KMS-11 (cell line): ENCODE measurements around the gene GSS.

Experiments
- H2AFZ ChIP-seq: fragments of 200-600 bp; sonication (generic); 2 replicates; pipeline ENCODE4 v1.6.1; 2016; ENCODE audit warnings: antibody characterized with exemption, mixed run types, low read depth
- H3K27ac ChIP-seq: fragments of 200-600 bp; sonication (generic); 2 replicates; pipeline ENCODE4 v1.6.1; 2016; ENCODE audit warnings: mild to moderate bottlenecking, mixed run types
- H3K27me3 ChIP-seq: fragments of 200-600 bp; sonication (generic); 2 replicates; pipeline ENCODE4 v1.6.1; 2017; ENCODE audit warnings: mild to moderate bottlenecking, low read depth, mixed run types, moderate library complexity; ENCODE audit not compliant: insufficient read depth
- H3K36me3 ChIP-seq: fragments of 200-600 bp; sonication (generic); 2 replicates; pipeline ENCODE4 v1.6.1; 2017; ENCODE audit warnings: mild to moderate bottlenecking, mixed run types; ENCODE audit not compliant: insufficient read depth
- H3K4me1 ChIP-seq: fragments of 200-600 bp; sonication (generic); 2 replicates; pipeline ENCODE4 v1.6.1; 2016; ENCODE audit warnings: mild to moderate bottlenecking, low read depth, mixed run types; ENCODE audit not compliant: poor library complexity, severe bottlenecking
- H3K4me2 ChIP-seq: fragments of 200-600 bp; sonication (generic); 2 replicates; pipeline ENCODE4 v1.7.0; 2016; ENCODE audit warnings: mild to moderate bottlenecking, mixed run types
- H3K4me3 ChIP-seq: fragments of 200-600 bp; sonication (generic); IDR thresholded peaks from 2 replicates; pipeline ENCODE4 v1.6.1; 2017; ENCODE audit warnings: low read depth, low read length, mixed read lengths; ENCODE audit not compliant: insufficient read depth
- H3K79me2 ChIP-seq: fragments of 200-600 bp; sonication (generic); 2 replicates; pipeline ENCODE4 v1.6.1; 2016; ENCODE audit warnings: low read depth, mixed run types; ENCODE audit not compliant: insufficient read depth
- H3K9ac ChIP-seq: fragments of 200-600 bp; sonication (generic); 2 replicates; pipeline ENCODE4 v1.6.1; 2016; ENCODE audit warnings: mild to moderate bottlenecking, mixed run types
- H4K20me1 ChIP-seq: fragments of 200-600 bp; sonication (generic); 2 replicates; pipeline ENCODE4 v1.6.1; 2016; ENCODE audit warnings: mild to moderate bottlenecking, mixed run types; ENCODE audit not compliant: insufficient read depth
- TF ChIP-seq, protein P1 (sequence below): fragments of 200-600 bp; sonication (generic); conservative IDR thresholded peaks from 2 replicates; pipeline ENCODE4 v1.6.1; 2017; ENCODE audit warnings: low read depth, mild to moderate bottlenecking, antibody characterized with exemption, low read length, moderate library complexity, mixed read lengths

GSS gene

GRCh38 chr20:34896086-34896621 lies 59.5 kb downstream of the GSS start:
- H3K27ac ChIP-seq: no peak overlapping the region
- H3K4me3 ChIP-seq: no peak overlapping the region
- TF ChIP-seq, protein P1, sequence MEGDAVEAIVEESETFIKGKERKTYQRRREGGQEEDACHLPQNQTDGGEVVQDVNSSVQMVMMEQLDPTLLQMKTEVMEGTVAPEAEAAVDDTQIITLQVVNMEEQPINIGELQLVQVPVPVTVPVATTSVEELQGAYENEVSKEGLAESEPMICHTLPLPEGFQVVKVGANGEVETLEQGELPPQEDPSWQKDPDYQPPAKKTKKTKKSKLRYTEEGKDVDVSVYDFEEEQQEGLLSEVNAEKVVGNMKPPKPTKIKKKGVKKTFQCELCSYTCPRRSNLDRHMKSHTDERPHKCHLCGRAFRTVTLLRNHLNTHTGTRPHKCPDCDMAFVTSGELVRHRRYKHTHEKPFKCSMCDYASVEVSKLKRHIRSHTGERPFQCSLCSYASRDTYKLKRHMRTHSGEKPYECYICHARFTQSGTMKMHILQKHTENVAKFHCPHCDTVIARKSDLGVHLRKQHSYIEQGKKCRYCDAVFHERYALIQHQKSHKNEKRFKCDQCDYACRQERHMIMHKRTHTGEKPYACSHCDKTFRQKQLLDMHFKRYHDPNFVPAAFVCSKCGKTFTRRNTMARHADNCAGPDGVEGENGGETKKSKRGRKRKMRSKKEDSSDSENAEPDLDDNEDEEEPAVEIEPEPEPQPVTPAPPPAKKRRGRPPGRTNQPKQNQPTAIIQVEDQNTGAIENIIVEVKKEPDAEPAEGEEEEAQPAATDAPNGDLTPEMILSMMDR: no peak
- H3K4me1 ChIP-seq: no peaks in the 10 kb centered on the region
- no peak overlapping the region for H3K9ac ChIP-seq
- H4K20me1 ChIP-seq: no peaks in the 10 kb centered on the region
- no peaks in the 10 kb centered on the region for H3K27me3 ChIP-seq
- no peaks in the 10 kb centered on the region for H3K79me2 ChIP-seq
- H3K36me3 ChIP-seq: no peaks in the 10 kb centered on the region
- H3K4me2 ChIP-seq: no peak overlapping the region
- H2AFZ ChIP-seq: no peak overlapping the region

GRCh38 chr20:34895465-34895864 lies 60.1 kb downstream of the GSS start:
- TF ChIP-seq, protein P1: no peak
- no peak overlapping the region for H3K9ac ChIP-seq
- H3K27me3 ChIP-seq: no peaks in the 10 kb centered on the region
- no peak overlapping the region for H3K27ac ChIP-seq
- no peak overlapping the region for H3K4me2 ChIP-seq
- H3K79me2 ChIP-seq: no peaks in the 10 kb centered on the region
- no peaks in the 10 kb centered on the region for H3K36me3 ChIP-seq
- H3K4me1 ChIP-seq: no peaks in the 10 kb centered on the region
- no peak overlapping the region for H3K4me3 ChIP-seq
- no peak overlapping the region for H2AFZ ChIP-seq
- no peaks in the 10 kb centered on the region for H4K20me1 ChIP-seq

- no peak overlapping the region for H2AFZ ChIP-seq
- H4K20me1 ChIP-seq: no peaks in the 10 kb centered on the region
- H3K4me3 ChIP-seq: no peak overlapping the region
- no peak overlapping the region for H3K27ac ChIP-seq
- H3K9ac ChIP-seq: no peak overlapping the region
- no peaks in the 10 kb centered on the region for H3K36me3 ChIP-seq
- H3K4me1 ChIP-seq: no peaks in the 10 kb centered on the region
- TF ChIP-seq, protein P1: no peak
- no peaks in the 10 kb centered on the region for H3K79me2 ChIP-seq
- H3K27me3 ChIP-seq: no peaks in the 10 kb centered on the region
- H3K4me2 ChIP-seq: no peak overlapping the region
Observed at GRCh38 chr20:34894723-34895122, 60.9 kb downstream of the GSS start.

GRCh38 chr20:34892671-34893070 lies 62.9 kb downstream of the GSS start:
- TF ChIP-seq, protein P1: no peak
- no peak overlapping the region for H3K4me2 ChIP-seq

More at GRCh38 chr20:34892671-34893070, 62.9 kb downstream of the GSS start:
- H2AFZ ChIP-seq: no peak overlapping the region
- H3K27me3 ChIP-seq: no peaks in the 10 kb centered on the region
- H3K79me2 ChIP-seq: no peaks in the 10 kb centered on the region
- no peaks in the 10 kb centered on the region for H3K4me1 ChIP-seq
- H3K36me3 ChIP-seq: no peaks in the 10 kb centered on the region
- no peak overlapping the region for H3K4me3 ChIP-seq
- no peak overlapping the region for H3K27ac ChIP-seq
- H4K20me1 ChIP-seq: no peaks in the 10 kb centered on the region
- H3K9ac ChIP-seq: no peak overlapping the region
